Umbilical cord (tissue), 2 donors: ENCODE data around the gene TM2D3. TPM values are rescaled to one million over a fixed set of nuclear protein-coding genes. Genes with fewer than 3 reads are reported as not detected.

ENCODE experiments used
- DNase-seq: peaks from one replicate; pipeline ENCODE4 v3.0.0-alpha.2; 2015; ENCODE audit warnings: low spot score
- total RNA-seq: library from RNA; depleted of rRNA; stranded (reverse); fragments of >200 nt; gene quantifications from one replicate; pipeline ENCODE4 v1.2.3, GENCODE V29; 2014; ENCODE audit warnings: low replicate concordance; ENCODE audit not compliant: insufficient read depth

TM2D3 gene
- total RNA-seq, 1 donor from 2014 or later: 74.2 TPM

DNA sequence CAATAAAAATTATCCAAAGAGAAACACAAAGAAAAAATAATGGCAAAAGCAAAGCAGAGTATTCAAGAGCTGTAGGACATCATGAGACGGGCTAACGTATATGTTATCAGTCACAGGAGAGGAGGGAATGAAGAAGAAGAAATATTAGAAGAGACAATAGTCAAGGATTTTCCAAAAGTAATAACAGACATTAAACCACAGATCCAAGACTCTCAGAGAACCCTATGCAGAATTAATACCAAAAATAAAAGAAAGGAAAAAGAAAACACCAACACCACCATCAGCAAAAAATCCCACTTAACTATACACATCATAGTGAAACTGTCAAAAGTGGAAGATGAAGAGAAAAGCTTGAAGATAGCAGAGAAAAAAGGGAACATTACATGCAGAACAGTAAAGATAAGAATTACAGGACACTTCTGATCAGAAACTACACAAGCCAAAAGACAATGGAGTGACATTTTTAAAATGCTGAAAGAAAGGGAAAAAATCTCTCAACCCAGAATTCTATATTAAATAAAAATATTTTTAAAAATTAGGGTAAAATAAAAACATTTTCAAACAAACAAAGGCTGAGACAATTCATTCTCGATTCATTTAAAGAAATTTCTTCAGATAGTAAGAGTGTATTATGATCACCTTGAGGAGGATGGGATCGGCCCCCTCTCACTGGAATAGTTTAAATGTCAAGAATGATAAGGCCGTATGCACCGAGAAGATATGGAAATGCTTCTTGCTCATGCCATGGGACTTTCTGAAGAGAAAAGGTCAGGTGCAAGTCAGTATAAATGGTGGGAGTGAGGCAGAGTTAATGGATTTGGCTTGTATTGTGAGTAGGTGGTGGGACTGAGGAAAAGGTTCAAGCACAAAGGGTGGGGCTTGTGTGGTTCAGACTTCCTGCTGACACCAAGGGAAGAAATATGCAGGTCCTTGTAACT, 28.5 kb downstream of the TM2D3 start:
- DNase-seq: no peak

DNA sequence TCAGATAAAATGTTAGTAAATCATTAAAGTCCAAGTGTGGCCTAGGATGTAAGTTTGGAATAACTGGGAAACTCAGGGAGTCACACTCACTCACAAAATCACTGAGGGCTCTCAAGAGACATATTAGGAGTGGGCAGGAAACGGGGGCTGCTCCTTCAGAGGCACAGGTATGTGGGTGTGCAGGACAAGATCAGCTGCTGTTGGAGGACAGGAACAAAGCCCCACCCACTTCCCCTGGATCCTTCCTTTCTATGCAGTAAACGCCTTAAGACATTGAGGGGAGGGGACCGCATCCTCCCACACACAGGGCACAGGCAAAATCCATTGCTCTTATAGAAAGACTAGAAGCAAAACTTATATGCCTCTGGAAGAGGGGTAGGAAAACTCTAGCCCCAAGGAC, 30.2 kb downstream of the TM2D3 start:
- DNase-seq: no peak

DNA sequence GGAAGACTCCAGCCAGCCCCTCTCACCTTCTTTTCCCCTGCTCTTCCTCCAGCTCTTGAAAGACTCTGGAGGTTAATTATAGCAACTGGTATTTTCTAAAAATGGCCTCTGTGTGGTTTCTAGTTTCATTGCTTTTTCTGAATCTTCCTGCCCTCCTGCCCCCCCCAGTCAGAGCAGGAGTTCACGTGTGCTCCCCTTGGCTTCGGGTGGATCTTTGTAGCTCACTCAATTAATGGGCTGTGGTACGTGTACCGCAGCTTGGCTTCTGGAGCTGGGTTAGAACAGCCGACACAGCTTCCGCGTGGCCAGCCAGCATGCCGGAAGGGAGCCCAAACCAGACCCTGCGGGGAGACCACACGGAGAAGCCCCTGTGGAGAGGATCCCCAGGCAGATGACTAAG, 31.5 kb downstream of the TM2D3 start:
- DNase-seq: no peak

DNA sequence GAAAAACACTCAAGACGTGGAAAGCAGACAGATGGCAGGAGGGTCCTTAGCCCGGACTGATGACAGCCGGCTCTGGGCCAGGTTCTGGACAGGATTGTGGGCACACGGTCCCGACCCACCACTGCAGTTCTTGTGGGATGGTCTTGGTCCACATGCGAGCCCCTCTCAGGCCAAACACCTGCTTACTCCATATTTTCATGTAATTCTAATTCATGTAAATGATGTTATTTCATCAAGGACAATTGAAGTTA, 32.6 kb downstream of the TM2D3 start:
- DNase-seq: no peak

DNA sequence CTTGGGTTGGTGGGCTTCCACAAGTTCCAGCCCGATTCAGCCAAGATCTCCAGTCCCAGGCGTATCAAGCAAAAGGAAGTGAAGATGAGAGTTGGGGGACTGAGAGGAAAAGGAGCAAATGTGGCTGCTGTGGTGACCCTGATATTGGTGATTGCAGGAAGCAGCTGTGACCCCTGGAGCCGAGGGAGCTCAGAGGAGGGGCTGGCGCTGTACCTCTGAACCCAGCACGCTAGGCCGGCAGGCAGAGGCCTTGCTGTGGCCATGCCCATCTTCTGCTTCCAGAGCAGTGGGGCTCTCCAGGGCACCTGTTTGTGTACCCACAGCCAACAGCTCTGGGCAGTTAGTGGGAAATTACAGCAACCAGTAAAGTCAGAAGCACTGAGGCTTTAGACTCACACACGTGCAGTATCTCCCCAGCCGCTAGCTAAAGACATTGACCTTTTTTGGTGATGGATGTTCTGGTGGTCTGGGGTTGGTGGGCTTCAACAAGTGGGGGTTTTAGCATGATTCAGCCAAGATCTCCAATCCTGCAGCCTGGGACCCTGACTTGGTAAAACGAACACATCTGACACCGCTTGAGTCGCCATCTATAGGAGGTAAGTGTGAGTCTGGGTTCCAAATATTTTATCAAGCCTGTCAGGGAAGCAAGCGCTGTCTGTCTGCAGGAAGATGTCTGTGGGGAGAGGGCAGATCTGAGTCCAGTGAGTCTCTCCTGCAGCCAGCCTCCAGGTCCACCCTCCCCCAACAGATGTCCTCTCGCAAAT, 33.1 kb downstream of the TM2D3 start:
- no peak for DNase-seq

DNA sequence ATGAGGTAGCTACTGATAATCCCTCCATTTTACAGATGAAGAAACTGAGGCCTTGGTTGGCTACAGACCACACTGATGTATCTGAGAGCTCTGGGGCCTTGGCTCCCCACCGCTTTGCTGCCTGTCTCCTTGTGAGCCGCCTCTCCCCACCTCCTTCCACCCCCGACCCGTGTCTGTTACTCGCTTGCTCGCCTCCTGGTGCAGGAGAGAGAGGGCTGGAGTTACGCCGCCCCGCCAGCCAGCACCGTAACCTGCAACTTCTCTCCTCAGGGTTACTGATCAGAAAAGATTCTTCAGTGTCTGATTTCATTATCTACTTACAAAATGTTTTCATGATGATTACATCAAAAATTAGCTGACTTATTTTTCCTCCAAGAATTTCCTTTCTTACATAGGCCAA, 34.1 kb downstream of the TM2D3 start:
- no peak for DNase-seq

DNA sequence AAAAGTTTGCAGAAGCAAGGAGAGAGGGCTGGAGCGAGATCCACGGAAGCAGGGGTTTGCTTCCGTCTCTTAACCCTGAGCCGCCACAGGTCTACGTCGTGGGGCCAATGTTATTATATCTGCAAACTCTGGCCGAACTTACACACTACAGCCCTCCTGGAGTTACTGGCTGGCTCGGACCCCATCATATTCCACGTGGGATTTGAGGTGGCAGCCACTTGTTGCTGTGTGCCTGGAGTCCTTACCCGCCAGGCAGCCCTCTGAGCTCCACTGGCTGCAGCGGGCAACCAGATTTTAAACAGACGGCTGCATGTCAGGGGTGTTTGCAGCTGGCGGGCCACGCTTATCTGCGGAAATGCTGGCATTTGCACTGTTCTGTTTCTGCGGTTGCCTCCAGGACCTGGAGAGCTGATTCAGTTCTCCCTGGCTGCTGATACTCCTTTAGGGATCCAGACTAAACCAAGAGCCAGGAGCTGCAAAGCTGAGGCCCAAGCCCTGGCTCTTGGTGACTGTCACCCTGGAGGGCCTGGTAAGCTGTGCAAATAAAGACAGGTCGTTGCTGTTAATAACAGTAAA, 34.7 kb downstream of the TM2D3 start:
- peak; percentile 42 for DNase-seq

DNA sequence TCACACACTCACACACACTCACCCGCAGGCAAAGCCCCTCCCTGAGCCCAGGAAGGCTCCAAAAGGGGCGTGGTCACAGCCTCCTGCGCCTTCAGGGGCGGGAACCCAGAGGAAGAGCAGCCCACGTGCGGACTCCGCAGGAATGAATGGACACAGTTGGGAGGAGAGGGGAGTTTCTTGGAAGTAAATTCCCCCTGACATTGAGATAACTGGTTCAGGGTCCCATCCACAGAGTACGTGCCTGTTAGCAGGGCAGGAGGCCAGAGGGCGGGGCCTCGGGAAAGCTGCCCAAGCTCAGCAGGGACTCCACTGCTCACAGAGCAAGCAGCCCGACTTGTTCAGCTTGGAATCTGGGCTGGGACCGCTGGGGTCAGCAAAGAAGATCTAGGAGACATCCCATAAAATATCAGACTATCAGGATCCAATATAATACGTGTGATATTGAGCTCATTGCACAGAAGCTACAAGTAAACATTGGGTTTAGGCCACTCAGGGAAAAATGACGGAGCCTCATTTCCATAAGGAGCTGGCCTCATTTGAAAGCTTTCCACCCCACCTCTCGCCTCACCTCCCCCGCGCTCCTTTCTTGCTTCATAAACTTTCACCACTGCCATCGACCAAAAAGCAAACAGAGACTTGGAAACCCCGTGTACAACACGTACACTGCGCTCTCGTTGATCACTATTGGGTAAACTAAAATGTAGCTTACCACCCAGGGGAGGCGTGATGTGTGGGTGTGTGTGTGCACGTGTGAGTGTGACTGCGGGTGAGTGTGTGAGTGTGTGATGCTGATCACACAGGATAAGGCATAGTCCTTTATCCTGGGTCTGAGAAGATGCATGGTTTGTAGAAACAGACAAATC, 36.0 kb downstream of the TM2D3 start:
- DNase-seq: peak; percentile 93

DNA sequence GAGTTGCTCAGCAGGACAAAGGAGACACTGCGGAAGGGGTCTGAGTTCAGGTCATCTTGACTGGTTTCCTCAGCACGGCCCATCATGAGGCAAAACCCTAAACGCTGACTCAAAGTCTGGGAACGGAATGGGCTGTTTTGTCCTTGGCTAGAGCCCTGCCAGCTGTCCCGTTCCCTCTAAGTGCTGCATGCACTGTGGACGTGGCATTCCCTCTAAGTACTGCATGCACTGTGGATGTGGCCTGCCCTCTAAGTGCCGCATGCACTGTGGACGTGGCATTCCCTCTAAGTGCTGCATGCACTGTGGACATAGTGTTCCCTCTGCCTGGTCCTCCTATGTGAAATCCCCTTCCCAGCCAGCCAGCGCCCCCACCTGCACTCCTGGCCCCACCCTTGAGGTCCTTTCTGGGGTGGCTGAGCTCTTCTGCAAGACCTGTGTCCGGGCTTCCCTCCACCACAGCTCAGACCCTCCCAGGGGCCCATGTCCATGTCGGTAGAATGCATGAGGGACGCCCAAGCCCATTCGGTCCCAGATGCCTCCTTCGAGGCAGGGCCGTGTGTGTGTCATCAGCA, 36.7 kb downstream of the TM2D3 start:
- DNase-seq: peak; percentile 15

DNA sequence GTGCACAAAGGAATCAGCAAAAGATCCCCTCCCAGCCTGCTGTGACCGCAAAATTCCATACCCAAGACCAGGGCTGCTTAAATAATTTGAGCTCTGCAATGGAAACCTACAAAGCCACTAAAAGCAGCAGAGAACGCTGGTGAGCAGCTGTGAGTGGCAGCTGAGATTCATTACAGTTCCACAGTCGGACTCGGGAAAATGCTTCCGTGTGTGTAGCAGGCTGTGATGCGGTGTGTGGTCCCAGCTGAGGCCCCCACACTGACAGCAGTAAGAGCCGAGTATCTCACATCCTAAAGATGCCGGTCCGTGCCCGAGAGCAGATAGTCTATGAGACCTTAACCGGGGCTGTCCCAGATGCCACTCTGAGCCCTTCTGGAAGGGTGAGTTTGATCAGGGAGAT, 37.4 kb downstream of the TM2D3 start:
- no peak for DNase-seq

DNA sequence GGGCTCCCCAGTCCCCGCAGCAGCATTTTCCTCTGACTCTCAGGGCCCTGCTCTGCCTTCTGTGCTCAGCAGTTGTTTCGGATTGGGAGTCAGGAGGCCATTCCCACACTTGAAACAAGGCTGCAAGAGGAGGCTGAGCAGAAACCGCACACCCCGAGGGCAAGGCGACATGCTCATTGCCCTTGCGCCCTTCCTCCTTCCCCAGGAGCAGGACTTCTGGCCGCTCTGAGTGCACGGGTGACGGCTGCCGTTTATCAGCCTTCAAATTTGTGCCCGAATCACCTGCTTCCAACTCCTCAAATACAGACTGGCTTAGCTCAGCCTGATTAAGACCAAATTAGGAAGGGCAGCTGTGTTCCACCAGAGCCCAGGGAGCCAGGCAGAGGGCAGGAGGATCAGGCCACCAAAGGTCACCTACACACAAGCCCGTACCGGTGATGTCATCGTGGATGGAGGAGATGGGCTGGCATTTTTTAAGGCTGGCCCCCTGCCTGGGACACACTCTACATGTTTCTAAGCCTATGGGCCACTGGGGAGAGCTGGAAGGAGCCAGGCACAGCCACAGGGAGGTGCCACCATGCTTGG, 38.1 kb downstream of the TM2D3 start:
- DNase-seq: no peak

DNA sequence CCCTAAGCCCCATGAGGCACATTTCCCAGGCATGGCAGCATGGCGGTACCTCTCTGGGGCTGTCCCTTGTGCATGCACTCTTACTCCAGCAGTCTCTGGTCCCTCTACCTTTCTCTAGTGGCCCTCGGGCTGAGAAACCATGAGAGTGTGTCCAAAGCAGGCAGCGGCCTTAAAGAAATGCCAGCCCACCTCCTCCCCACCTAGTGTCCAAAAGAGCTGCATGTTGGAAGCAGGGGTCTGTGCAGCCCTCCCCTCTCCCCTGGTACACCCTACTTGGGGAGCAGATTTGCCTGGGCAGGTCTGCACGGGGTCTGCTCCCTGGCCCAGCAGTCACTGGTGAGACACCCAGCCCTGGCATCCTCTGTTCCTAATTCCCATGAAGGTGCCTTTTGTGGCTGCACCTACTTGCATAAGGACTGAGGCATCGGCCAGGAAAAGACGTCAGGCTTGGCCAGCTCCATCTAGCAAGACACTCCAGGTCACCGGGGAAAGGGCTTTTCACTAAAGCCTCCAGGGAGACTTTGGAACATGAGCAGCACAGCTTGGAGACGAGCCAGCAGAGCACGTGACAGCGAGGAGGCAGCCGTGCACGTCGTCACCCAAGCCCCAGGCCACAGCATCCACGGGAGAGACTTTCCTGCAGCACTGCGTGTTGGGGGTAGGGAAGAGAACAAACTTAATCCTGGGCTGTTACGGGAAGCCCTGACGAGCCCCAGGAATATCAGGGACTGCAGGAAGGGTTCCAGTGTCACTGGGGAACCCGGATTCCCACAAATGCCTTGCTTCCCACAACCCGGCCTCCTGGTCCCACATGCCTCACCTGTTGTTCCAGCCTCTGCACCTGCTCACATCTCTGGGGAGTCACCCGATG, 38.8 kb downstream of the TM2D3 start:
- peak; percentile 73 for DNase-seq

DNA sequence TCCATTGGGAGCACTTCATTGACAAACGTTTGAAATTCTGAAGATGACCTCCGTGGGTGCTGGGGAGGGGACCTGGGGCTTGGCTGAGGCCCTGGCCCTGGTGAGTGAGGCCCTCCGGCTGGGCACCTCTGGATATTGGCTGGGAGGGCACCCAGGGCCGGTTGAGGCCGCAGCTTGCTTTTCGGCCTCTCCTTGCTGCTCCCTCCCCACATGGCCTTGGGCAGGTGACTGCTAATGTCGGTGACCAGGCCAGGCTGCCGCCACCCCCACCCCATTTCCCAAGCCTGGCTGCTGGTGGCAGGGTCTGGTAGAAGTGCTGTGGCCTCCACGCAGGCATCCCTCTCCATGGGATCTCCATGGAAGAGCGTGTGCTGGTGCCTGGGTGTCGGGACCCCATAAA, 39.5 kb downstream of the TM2D3 start:
- no peak for DNase-seq

DNA sequence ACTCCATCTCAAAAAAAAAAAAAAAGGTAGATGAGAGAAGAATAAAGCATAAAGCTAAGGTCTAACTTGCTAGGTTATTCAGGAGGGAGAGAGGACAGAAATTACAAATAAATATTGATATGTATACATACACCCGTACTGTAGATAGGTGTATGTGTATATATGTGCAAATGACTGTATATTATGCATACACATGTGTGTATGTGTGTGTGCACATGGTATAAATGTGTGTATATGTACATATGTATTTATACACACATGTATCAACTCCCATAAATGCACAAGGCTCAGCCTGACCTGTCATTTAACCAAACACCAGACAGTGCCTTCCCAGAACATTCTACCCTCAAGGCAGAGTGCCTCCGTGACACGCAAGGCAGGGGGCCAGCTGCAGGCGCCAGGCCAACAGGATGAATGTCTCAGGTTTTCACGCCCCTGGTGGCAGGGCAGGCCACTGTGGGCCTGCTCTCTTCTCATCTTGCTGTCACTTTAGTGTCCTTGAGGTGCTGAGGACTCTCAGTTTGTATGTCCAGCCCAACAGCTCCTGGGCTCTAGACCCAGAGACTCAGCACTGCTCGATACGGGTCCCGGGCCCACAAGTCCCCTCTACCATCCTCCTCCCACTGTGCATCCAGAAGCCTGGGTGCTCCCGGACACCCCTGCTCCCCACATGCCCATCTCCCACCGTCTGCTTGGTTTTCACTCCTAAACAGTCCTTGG, 40.4 kb downstream of the TM2D3 start:
- DNase-seq: no peak

DNA sequence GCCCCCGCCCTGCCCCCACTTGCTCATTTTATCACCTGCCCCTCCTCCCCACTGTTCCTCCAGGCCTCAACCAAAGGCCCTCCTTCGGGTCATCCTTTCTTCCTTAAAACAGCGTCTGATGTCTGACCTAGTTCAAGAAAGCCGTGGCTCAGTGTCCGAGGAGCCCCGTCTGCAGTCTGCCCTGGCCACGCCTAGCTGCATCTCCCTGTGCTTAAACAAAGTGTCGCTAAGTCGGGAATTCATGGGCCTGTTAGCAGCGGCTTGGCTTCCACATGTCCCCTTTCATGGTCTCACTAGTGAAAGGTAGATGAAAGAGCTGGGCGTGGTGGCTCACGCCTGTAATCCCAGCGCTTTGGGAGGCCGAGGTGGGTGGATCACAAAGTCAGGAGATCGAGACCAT, 41.2 kb downstream of the TM2D3 start:
- DNase-seq: no peak

DNA sequence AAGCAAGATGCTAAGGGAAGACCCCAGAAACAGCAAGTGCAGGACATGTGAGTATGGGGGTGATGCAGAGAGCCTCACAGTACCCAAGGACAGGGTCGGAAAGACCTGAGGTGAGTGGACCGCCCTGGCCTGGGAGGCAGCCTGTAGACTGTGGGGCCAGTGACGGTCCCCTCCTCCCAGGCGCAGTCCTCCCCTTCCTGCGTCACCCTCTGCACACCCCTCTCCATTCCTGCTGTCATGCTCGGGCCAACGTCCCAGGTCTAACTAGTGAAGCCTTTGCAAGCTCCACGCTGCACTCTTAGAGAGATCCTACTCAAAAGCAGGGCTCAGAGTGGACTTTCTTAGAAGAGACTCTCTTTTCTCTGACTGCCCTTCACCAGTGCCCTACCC, 41.6 kb downstream of the TM2D3 start:
- DNase-seq: no peak

DNA sequence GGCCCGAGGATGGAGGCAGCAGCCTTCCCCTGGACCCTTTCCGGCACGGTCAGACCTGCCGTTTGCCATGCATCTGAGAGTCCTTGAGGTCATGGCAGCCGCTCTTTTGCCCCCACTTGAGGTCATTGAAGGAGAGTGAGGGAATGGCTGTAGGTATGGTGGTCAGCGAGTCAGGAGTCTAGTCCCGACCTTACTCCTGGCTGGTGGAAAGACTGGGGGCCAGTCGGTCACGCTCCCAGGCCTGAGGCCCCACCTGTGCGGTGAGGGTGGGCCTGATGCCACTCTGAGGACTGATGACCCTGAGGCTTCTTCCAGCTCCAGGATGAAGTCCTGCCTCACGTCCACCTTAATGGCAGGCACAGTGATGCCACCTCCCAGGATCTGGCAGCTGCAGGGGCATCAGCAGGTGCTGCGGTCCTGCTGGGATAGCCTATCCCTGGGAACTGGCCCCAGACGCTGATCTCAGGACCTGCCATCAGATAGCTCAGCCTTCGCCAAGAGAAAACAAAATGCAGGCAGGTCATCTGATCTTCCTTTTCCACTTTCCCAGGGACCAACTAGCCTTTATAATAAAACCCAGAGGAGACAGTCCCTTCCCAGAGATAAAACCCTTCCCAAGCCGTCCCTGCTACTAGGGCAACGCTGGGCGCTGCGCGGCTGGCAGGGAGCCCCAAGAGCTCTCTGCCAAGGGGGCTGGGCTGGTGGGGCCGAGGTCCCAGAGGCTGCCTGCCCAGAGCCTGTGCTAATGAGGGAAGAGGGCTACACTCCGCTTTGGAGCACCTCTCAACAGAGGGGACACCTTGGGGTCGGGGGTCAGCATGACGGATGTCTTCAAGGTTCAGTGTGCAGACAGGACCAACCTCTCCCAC, 42.2 kb downstream of the TM2D3 start:
- DNase-seq: no peak

DNA sequence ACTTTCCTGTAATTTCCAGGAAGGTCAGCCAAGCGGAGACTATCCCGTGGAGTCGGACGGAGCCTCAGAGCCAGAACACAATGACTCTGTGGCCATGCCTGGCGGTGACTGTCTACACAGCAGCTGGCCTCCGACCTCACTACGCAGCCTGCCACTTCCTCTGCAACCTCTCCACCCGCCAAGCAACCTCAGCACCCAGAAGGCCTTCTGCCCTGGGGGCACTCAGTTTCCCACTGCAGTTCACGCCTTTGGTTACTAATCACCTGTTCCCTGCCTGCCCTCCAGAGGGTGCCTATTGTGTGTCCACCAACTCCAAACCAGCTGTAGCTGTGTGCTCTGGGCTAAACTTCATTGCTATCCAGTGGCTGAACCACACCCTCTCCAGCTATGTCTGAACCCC, 44.0 kb downstream of the TM2D3 start:
- no peak for DNase-seq

DNA sequence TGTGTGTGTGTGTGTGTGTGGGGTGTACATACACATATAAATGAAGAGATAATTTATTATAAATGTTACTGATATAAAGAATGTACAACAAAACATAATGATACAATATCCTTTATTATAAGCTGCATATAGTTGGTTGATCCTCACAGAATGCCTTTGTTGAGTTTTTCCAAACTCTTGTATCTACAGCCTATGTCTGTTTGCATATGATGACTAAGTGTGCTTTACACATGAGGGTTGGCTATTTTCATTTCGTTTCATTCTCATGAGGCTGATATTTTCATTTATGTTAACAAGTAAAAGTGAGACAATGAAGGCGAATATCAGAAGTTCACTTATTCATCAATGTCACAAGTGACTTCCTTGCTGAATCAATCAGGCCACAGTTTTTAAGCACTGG, 45.1 kb downstream of the TM2D3 start:
- DNase-seq: no peak
